Panc1 (cell line): Measurements from ENCODE around the gene TMEM240. TPM values are rescaled to one million over a fixed set of nuclear protein-coding genes. Genes with fewer than 3 reads are reported as not detected.

Source experiments
- ATAC-seq: fragments of 200-7000 bp; cut with Tn5 transposase; 2 replicates; pipeline ENCODE4 v1.9.1; 2020; ENCODE audit warnings: mild to moderate bottlenecking, moderate library complexity
- BruUV-seq: library from RNA; stranded (reverse); fragments of 400-500 nt; replicated peaks from 2 replicates; lab custom pipeline; 2021; lab: Mats Ljungman, UMichigan
- CTCF ChIA-PET: fragments of 300-600 bp; sonication (Branson Sonifier 250); formaldehyde crosslinking; loops from one replicate; lab custom pipeline; 2022; ENCODE audit warnings: antibody characterized with exemption; lab: Charles Lee
- POLR2A ChIA-PET: fragments of 300-600 bp; sonication (Branson Sonifier 250); formaldehyde crosslinking; loops from one replicate; lab custom pipeline; 2022; ENCODE audit warnings: antibody characterized with exemption; lab: Charles Lee
- DNase-seq: peaks from one replicate; pipeline ENCODE4 v3.0.0-alpha.2; 2010; ENCODE audit warnings: low read depth, low spot score
- H3K27ac ChIP-seq: 2 replicates; pipeline ENCODE4 v1.5.1; 2011; ENCODE audit warnings: mild to moderate bottlenecking, low read length, inconsistent platforms
- H3K27me3 ChIP-seq: fragments of 200-500 bp; sonication (Bioruptor generic); 2 replicates; pipeline ENCODE4 v1.6.0; 2014; ENCODE audit warnings: low read length, inconsistent platforms; ENCODE audit not compliant: control insufficient read depth, insufficient read depth
- H3K36me3 ChIP-seq: fragments of 200-500 bp; sonication (Bioruptor generic); 2 replicates; pipeline ENCODE4 v1.5.1; 2014; ENCODE audit warnings: inconsistent platforms, mild to moderate bottlenecking, low read length, moderate library complexity; ENCODE audit not compliant: control insufficient read depth, insufficient read depth
- H3K4me1 ChIP-seq: 2 replicates; pipeline ENCODE4 v1.5.1; 2011; ENCODE audit warnings: inconsistent platforms, mild to moderate bottlenecking, low read length, moderate library complexity; ENCODE audit not compliant: control insufficient read depth, insufficient read depth
- H3K4me3 ChIP-seq, 2 experiments: 2 replicates each; pipeline ENCODE4 v1.5.1; 2011 to 2012; ENCODE audit warnings: low read depth in 2 of 2, low read length in 2 of 2, mild to moderate bottlenecking in 2 of 2, inconsistent platforms in 1 of 2, moderate library complexity in 1 of 2
- H3K9me3 ChIP-seq: fragments of 200-500 bp; sonication (Bioruptor generic); 2 replicates; pipeline ENCODE4 v1.5.1; 2014; ENCODE audit warnings: low read depth, mild to moderate bottlenecking, inconsistent platforms, low read length, moderate library complexity; ENCODE audit not compliant: control insufficient read depth, insufficient read depth
- POLR2AphosphoS5 ChIP-seq: IDR thresholded peaks from 2 replicates; pipeline ENCODE4 v1.6.1; 2012; ENCODE audit warnings: mild to moderate bottlenecking, low read depth, low read length, moderate library complexity
- SIN3A ChIP-seq: IDR thresholded peaks from 2 replicates; pipeline ENCODE4 v1.6.1; 2012; ENCODE audit warnings: low read depth, mild to moderate bottlenecking, low read length, moderate library complexity, borderline replicate concordance; ENCODE audit not compliant: insufficient read depth
- TCF7L2 ChIP-seq: IDR thresholded peaks from 2 replicates; pipeline ENCODE4 v1.6.1; 2011; ENCODE audit warnings: mild to moderate bottlenecking, low read depth, low read length, inconsistent platforms
- in situ Hi-C: cut with HindIII; loops from 2 replicates; pipeline ENCODE4 v1.10.0; 2016; ENCODE audit warnings: low sequenced_read_pairs, low pct_unique_long_range_greater_than_20kb
- intact Hi-C: fragments of 100-400 bp; cut with micrococcal nuclease; formaldehyde crosslinking; loops from one replicate; pipeline ENCODE4 v1.10.0; 2022; ENCODE audit not compliant: unreplicated experiment
- total RNA-seq: library from RNA; stranded (reverse); gene quantifications from one replicate; pipeline ENCODE4 v1.2.1, GENCODE V29; 2021; ENCODE audit not compliant: unreplicated experiment
- TF ChIP-seq, protein P1 (sequence below): fragments of 450-650 bp; IDR thresholded peaks from 2 replicates; pipeline ENCODE4 v1.5.1; 2017; ENCODE audit warnings: mild to moderate bottlenecking
- TF ChIP-seq, protein P2 (sequence below), 2 experiments: IDR thresholded peaks; 2 replicates each; pipeline ENCODE4 v1.6.1; 2011 to 2012; ENCODE audit warnings: low read depth in 2 of 2, control low read depth in 1 of 2, low read length in 1 of 2, mild to moderate bottlenecking in 1 of 2, moderate library complexity in 1 of 2; ENCODE audit not compliant: insufficient read depth in 1 of 2

The TMEM240 gene
- total RNA-seq, 1 experiment from 2014 or later, result 4.1 TPM

DNA sequence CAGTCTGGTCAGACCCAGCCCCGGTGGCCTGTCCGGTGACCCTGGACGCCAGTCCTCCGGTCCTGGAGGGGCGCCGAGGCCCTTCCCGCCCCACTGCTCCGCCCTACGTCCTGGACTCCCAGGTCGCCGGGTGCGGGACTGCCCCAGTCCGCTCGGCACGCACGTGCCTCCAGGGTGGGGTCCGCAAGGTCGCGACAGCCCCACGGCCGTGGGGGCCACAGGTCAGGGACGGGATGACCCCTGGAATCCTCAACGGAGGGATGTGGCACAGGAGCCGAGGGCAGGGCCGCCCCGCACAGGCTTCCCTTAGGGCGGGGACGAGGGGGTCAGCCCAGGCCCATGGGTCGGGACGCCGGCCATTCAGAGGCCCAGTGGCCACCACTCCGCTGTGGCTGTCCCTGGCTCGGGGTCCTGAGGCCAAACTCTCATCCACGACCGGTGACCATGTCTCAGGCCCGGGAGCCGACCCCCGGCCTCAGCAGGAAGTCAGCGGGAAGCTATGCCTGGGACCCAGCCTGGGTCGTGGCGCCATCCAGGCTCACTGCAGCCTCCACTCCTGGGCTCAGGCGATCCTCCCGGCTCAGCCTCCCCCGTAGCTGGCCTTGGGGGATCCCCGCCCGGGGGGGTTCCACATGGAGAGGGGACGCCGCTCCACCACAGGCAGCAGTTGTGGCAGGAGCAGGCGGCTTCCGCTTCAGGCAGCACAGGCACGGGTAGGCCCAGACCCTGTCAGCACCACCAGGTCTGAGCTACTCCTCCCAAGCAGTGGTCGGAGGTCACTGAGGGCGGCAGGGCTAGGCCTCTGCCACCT is 599 bp upstream of the TMEM240 start:
- Histone ChIP-seq H3K4me3 (no peak overlapping the region), H3K4me1 (no peaks in the 10 kb centered on the region; the same call in 1 of the 2 replicates), H3K27me3 (no peaks in the 10 kb centered on the region), H3K27ac (no peak overlapping the region), H3K36me3 (no peaks in the 10 kb centered on the region; the same call in none of the 2 replicates), H3K9me3 (no peaks in the 10 kb centered on the region)
- BruUV-seq, result no TSS peak
- TF ChIP-seq, protein P1, sequence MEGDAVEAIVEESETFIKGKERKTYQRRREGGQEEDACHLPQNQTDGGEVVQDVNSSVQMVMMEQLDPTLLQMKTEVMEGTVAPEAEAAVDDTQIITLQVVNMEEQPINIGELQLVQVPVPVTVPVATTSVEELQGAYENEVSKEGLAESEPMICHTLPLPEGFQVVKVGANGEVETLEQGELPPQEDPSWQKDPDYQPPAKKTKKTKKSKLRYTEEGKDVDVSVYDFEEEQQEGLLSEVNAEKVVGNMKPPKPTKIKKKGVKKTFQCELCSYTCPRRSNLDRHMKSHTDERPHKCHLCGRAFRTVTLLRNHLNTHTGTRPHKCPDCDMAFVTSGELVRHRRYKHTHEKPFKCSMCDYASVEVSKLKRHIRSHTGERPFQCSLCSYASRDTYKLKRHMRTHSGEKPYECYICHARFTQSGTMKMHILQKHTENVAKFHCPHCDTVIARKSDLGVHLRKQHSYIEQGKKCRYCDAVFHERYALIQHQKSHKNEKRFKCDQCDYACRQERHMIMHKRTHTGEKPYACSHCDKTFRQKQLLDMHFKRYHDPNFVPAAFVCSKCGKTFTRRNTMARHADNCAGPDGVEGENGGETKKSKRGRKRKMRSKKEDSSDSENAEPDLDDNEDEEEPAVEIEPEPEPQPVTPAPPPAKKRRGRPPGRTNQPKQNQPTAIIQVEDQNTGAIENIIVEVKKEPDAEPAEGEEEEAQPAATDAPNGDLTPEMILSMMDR, result no peak
- TF ChIP-seq, protein P2, sequence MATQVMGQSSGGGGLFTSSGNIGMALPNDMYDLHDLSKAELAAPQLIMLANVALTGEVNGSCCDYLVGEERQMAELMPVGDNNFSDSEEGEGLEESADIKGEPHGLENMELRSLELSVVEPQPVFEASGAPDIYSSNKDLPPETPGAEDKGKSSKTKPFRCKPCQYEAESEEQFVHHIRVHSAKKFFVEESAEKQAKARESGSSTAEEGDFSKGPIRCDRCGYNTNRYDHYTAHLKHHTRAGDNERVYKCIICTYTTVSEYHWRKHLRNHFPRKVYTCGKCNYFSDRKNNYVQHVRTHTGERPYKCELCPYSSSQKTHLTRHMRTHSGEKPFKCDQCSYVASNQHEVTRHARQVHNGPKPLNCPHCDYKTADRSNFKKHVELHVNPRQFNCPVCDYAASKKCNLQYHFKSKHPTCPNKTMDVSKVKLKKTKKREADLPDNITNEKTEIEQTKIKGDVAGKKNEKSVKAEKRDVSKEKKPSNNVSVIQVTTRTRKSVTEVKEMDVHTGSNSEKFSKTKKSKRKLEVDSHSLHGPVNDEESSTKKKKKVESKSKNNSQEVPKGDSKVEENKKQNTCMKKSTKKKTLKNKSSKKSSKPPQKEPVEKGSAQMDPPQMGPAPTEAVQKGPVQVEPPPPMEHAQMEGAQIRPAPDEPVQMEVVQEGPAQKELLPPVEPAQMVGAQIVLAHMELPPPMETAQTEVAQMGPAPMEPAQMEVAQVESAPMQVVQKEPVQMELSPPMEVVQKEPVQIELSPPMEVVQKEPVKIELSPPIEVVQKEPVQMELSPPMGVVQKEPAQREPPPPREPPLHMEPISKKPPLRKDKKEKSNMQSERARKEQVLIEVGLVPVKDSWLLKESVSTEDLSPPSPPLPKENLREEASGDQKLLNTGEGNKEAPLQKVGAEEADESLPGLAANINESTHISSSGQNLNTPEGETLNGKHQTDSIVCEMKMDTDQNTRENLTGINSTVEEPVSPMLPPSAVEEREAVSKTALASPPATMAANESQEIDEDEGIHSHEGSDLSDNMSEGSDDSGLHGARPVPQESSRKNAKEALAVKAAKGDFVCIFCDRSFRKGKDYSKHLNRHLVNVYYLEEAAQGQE (IDR thresholded peaks at IDR 0.05; ENCODE audit: insufficient read depth in 1 of 2, low read depth in 2 of 2, low read length in 1 of 2), result no peak
- TF ChIP-seq POLR2AphosphoS5 (no peak), TCF7L2 (no peak), SIN3A (no peak)
- in situ Hi-C loops (no loop called here), intact Hi-C loops (no loop called here)
- ChIA-PET CTCF (no interaction called here), POLR2A (no interaction called here)
- no peak for ATAC-seq
- no peak for DNase-seq

DNA sequence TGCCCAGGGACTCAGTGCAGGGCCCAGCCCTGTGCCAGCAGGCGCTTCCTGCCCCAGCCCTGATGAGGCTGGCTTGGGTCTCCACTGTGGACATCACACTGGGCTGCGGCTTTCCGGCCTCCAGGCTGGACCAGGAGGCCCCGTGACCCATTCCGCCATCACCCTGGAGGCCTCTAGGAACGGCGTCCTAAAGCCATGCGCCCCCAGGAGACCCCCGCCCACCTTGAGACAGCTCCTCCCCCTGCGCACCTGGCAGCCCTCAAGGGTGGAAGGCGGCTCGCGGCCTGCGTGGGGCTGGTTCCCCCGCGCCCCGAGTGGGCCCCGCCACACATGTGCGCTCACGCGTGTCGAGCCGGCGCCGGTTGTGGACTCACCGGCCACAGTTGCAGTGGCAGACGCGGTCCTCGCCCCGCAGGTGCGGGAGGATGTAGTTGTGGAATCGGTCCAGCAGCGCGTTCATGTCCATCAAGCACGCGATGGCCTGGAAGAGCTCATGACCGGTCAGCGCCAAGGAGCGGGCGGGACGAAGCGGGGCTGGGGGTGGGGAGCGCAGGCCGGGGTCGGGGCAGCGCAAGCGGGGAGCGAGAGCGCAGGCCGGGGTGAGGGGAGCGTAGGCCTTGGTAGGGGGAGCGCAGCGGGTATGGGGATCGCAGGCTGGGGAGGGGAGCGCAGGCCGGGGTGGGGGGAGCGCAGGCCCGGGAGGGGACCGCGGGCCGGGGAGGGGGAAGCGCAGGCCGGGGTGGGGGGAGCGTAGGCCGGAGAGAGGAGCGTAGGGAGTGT is 924 bp downstream of the TMEM240 start:
- H3K4me1 ChIP-seq, result no peaks in the 10 kb centered on the region; the same call in 1 of the 2 replicates
- BruUV-seq, result no TSS peak
- ATAC-seq, result no peak
- no peak overlapping the region for H3K27ac ChIP-seq
- H3K27me3 ChIP-seq, result no peaks in the 10 kb centered on the region
- no peaks in the 10 kb centered on the region; the same call in none of the 2 replicates for H3K36me3 ChIP-seq
- H3K4me3 ChIP-seq, result no peak overlapping the region
- in situ Hi-C loops, result no loop called here
- H3K9me3 ChIP-seq, result no peaks in the 10 kb centered on the region
- TF ChIP-seq SIN3A (no peak), POLR2AphosphoS5 (no peak), TCF7L2 (no peak)
- TF ChIP-seq, protein P1, result no peak
- TF ChIP-seq, protein P2 (IDR thresholded peaks at IDR 0.05; ENCODE audit: insufficient read depth in 1 of 2, low read depth in 2 of 2, low read length in 1 of 2), result no peak
- POLR2A ChIA-PET, result no interaction called here
- CTCF ChIA-PET, result no interaction called here
- DNase-seq, result no peak
- intact Hi-C loops, result no loop called here
